Astrocyte of the cerebellum (primary cell): ENCODE data around the gene ZXDC.

Experiments
- DNase-seq: peaks from one replicate; pipeline ENCODE4 v3.0.0-alpha.2; 2011; ENCODE audit warnings: low read depth
- H3K4me3 ChIP-seq: 2 replicates; pipeline ENCODE4 v1.5.1; 2011; ENCODE audit warnings: mild to moderate bottlenecking, low read depth, low read length, moderate library complexity
- CTCF ChIP-seq: IDR thresholded peaks from 2 replicates; pipeline ENCODE4 v1.5.1; 2012; ENCODE audit warnings: low read length, low read depth, moderate library complexity, mild to moderate bottlenecking; ENCODE audit errors: missing control alignments
- in situ Hi-C: cut with HindIII; loops from 2 replicates; pipeline ENCODE4 v1.10.0; 2017; ENCODE audit warnings: low sequenced_read_pairs

The ZXDC gene

GRCh38 chr3:126516936-126517290 lies 41.2 kb upstream of the ZXDC start:
- no peak for TF ChIP-seq CTCF
- no peak overlapping the region for H3K4me3 ChIP-seq
- in situ Hi-C loops = no loop called here
- DNase-seq = no peak

- no peak for TF ChIP-seq CTCF
- in situ Hi-C loops = no loop called here
- no peak overlapping the region for H3K4me3 ChIP-seq
- DNase-seq = no peak
Measured at GRCh38 chr3:126516152-126516935, 40.7 kb upstream of the ZXDC start.

- in situ Hi-C loops = no loop called here
- DNase-seq = no peak
- no peak for TF ChIP-seq CTCF
- H3K4me3 ChIP-seq = no peak overlapping the region
Measured at GRCh38 chr3:126515066-126515706, 39.5 kb upstream of the ZXDC start.

- H3K4me3 ChIP-seq = no peak overlapping the region
- DNase-seq = no peak
- no peak for TF ChIP-seq CTCF
- in situ Hi-C loops = no loop called here
Measured at GRCh38 chr3:126514161-126514560, 38.5 kb upstream of the ZXDC start.

- H3K4me3 ChIP-seq = no peak overlapping the region
- in situ Hi-C loops = no loop called here
- DNase-seq = no peak
- no peak for TF ChIP-seq CTCF
Measured at GRCh38 chr3:126512916-126513650, 37.4 kb upstream of the ZXDC start.

- no peak for DNase-seq
- TF ChIP-seq CTCF = no peak
- no peak overlapping the region for H3K4me3 ChIP-seq
- in situ Hi-C loops = no loop called here
Measured at GRCh38 chr3:126512026-126512425, 36.3 kb upstream of the ZXDC start.
